SK-N-SH (cell line): Measurements from ENCODE around the gene PARD3B.

Source experiments
- CHD2 ChIP-seq: fragments of 150-350 bp; IDR thresholded peaks from 2 replicates; pipeline ENCODE4 v1.6.1; 2018; ENCODE audit warnings: low read length; ENCODE audit not compliant: partially characterized antibody
- EP300 ChIP-seq, 2 experiments: IDR thresholded peaks; 2 replicates each; pipeline versions ENCODE4 v1.4.0 to v1.6.1; 2012; ENCODE audit warnings: borderline replicate concordance in 1 of 2, low read depth in 1 of 2, low read length in 1 of 2
- FOXM1 ChIP-seq: IDR thresholded peaks from 2 replicates; pipeline ENCODE4 v1.4.0; 2012; ENCODE audit warnings: low read depth, mild to moderate bottlenecking
- POLR2AphosphoS5 ChIP-seq: IDR thresholded peaks from 2 replicates; pipeline ENCODE4 v1.6.1; 2012; ENCODE audit warnings: low read depth, low read length
- RAD21 ChIP-seq: IDR thresholded peaks from 2 replicates; pipeline ENCODE4 v1.6.1; 2012; ENCODE audit warnings: mild to moderate bottlenecking, low read length
- RFX5 ChIP-seq: IDR thresholded peaks from 2 replicates; pipeline ENCODE4 v1.6.1; 2012; ENCODE audit warnings: mild to moderate bottlenecking, improper control_type of control experiment, low read length
- SIN3A ChIP-seq: IDR thresholded peaks from 2 replicates; pipeline ENCODE4 v1.6.1; 2012; ENCODE audit warnings: low read depth, mild to moderate bottlenecking, low read length, moderate library complexity, borderline replicate concordance
- TCF12 ChIP-seq: IDR thresholded peaks from 2 replicates; pipeline ENCODE4 v1.4.0; 2012
- TF ChIP-seq, protein P1 (sequence below): IDR thresholded peaks from 2 replicates; pipeline ENCODE4 v1.6.1; 2012; ENCODE audit warnings: mild to moderate bottlenecking, low read depth, low read length, moderate library complexity
- TF ChIP-seq, protein P2 (sequence below): fragments of 200-600 bp; sonication (generic); IDR thresholded peaks from 2 replicates; pipeline ENCODE4 v1.6.1; 2017; ENCODE audit warnings: antibody characterized with exemption, mild to moderate bottlenecking, moderate library complexity
- TF ChIP-seq, protein P3 (sequence below): IDR thresholded peaks from 2 replicates; pipeline ENCODE4 v1.4.0; 2012; ENCODE audit warnings: low read depth
- TF ChIP-seq, protein P4 (sequence below): IDR thresholded peaks from 2 replicates; pipeline ENCODE4 v1.4.0; 2012; ENCODE audit warnings: low read depth, borderline replicate concordance

DNA sequence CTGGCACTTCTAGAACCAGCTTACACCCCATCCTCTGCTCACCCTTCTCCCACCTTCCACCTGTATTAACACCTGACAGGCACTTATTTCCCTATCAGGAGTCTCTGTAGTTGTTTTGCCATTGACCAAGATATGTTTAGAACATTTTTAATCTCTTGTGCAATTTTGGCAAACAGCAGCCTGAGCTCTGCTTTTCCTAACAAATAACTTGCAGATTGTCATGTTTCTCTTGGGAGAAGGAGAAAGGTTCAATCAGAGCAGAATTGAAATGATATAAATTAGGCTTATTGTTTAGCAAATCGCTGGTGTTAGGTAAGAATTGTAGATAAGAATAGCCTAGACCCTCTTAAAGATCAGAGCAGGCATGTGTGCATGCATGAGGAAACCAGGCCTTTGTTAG, 225.5 kb downstream of the PARD3B start:
- TF ChIP-seq, protein P1, sequence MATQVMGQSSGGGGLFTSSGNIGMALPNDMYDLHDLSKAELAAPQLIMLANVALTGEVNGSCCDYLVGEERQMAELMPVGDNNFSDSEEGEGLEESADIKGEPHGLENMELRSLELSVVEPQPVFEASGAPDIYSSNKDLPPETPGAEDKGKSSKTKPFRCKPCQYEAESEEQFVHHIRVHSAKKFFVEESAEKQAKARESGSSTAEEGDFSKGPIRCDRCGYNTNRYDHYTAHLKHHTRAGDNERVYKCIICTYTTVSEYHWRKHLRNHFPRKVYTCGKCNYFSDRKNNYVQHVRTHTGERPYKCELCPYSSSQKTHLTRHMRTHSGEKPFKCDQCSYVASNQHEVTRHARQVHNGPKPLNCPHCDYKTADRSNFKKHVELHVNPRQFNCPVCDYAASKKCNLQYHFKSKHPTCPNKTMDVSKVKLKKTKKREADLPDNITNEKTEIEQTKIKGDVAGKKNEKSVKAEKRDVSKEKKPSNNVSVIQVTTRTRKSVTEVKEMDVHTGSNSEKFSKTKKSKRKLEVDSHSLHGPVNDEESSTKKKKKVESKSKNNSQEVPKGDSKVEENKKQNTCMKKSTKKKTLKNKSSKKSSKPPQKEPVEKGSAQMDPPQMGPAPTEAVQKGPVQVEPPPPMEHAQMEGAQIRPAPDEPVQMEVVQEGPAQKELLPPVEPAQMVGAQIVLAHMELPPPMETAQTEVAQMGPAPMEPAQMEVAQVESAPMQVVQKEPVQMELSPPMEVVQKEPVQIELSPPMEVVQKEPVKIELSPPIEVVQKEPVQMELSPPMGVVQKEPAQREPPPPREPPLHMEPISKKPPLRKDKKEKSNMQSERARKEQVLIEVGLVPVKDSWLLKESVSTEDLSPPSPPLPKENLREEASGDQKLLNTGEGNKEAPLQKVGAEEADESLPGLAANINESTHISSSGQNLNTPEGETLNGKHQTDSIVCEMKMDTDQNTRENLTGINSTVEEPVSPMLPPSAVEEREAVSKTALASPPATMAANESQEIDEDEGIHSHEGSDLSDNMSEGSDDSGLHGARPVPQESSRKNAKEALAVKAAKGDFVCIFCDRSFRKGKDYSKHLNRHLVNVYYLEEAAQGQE, result no peak
- TF ChIP-seq, protein P2, sequence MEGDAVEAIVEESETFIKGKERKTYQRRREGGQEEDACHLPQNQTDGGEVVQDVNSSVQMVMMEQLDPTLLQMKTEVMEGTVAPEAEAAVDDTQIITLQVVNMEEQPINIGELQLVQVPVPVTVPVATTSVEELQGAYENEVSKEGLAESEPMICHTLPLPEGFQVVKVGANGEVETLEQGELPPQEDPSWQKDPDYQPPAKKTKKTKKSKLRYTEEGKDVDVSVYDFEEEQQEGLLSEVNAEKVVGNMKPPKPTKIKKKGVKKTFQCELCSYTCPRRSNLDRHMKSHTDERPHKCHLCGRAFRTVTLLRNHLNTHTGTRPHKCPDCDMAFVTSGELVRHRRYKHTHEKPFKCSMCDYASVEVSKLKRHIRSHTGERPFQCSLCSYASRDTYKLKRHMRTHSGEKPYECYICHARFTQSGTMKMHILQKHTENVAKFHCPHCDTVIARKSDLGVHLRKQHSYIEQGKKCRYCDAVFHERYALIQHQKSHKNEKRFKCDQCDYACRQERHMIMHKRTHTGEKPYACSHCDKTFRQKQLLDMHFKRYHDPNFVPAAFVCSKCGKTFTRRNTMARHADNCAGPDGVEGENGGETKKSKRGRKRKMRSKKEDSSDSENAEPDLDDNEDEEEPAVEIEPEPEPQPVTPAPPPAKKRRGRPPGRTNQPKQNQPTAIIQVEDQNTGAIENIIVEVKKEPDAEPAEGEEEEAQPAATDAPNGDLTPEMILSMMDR, result no peak
- no peak for TF ChIP-seq FOXM1
- TF ChIP-seq RFX5, result no peak
- TF ChIP-seq POLR2AphosphoS5, result no peak
- no peak for TF ChIP-seq CHD2
- no peak for TF ChIP-seq SIN3A
- no peak for TF ChIP-seq TCF12
- TF ChIP-seq, protein P3, sequence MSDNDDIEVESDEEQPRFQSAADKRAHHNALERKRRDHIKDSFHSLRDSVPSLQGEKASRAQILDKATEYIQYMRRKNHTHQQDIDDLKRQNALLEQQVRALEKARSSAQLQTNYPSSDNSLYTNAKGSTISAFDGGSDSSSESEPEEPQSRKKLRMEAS, result no peak
- no peak for TF ChIP-seq EP300 (IDR thresholded peaks at IDR 0.05; ENCODE audit: borderline replicate concordance in 1 of 2, low read depth in 1 of 2, low read length in 1 of 2)
- TF ChIP-seq RAD21, result no peak
- TF ChIP-seq, protein P4, sequence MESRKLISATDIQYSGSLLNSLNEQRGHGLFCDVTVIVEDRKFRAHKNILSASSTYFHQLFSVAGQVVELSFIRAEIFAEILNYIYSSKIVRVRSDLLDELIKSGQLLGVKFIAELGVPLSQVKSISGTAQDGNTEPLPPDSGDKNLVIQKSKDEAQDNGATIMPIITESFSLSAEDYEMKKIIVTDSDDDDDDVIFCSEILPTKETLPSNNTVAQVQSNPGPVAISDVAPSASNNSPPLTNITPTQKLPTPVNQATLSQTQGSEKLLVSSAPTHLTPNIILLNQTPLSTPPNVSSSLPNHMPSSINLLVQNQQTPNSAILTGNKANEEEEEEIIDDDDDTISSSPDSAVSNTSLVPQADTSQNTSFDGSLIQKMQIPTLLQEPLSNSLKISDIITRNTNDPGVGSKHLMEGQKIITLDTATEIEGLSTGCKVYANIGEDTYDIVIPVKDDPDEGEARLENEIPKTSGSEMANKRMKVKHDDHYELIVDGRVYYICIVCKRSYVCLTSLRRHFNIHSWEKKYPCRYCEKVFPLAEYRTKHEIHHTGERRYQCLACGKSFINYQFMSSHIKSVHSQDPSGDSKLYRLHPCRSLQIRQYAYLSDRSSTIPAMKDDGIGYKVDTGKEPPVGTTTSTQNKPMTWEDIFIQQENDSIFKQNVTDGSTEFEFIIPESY, result no peak
